GM18511 (cell line): ENCODE results near the gene ADRB2.

Experiments
- ATAC-seq: cut with Tn5 transposase; IDR thresholded peaks from one replicate; pipeline ENCODE4 v1.9.1; 2021; ENCODE audit warnings: mild to moderate bottlenecking, moderate library complexity; ENCODE audit not compliant: unreplicated experiment

Gene ADRB2

DNA sequence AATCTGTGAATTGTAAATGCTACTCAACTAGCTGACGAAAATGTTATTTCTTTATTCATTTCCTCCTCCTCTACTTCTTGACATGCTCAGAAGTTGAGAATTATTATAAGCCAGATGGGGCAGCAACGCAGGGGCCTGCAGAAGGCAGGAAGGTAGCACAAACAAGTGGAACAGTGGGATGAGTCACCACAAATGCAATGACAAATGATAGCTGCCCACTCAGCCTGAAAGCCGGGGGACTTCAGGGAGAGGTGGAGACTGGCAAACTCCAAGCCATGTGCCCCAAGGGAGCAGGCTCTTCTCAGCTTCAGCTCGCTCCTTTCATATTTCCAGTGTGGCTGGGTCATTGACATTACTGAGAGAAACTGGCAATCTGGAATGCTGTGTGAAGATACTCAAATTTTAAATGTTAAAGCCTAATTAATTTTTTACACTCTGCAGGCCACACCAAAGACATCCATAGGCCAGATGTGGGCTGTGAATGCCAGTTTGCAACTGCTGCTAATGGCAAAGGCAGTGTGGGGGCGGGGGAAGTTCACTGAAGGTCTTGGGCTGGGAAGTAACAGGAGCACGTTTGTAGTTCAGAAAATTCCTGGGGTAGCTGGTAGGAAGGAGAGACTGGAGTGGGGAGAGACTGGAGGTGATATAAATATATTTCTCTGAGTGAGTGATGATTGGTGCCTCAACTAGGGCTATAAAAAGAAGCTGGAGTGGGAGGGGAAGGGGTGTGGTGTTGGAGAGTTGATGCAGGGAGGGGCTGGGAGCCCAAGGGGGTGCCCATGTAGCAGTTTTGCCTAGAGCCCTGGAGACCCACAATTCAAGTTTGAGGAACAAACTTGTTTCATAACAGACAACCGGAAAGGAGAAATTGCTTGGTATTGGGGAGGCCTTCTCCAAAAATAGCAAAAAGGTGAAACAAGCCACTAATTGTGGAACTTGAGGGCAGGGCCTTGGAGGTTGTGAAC, 20.8 kb upstream of the ADRB2 start:
- ATAC-seq, result peak; percentile 36

DNA sequence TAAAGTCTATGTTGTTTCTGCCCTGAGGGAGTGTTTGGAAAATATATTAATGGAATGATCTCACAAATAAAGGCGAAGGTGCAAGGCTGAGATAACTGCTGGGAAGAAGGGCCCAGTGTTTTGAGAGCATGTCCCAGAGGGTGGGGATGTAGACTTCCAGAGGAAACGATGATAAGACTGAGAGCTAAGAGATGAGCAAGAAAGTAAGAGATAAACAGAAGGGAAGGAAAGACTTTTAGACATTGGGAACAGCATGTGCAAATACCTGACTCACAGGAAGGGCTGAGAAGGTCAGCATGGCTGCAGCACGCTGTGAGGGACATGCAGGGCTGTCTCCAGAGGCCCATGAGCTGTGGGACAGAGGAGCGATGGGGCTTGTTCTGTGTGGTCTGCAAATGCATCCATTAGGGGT, 19.9 kb upstream of the ADRB2 start:
- no peak for ATAC-seq

DNA sequence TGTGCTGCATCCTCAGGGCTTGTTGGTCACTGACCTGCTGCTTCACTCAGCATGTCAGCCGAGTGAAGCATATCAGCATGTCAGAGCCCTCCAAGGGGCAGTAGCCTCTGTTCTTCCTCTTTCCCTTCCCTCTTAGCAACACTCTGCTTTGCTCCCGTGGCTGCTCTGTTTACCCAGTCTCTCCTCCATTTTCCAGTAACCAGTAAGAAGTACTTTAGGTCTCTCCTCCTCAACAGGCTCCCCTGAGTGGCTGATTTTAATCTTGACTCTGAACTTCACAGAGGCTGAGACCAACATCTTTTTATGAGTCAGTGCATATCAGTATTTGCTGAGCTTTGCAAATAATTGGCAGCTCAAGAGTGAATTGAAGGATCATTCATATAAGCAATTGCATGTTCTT, 18.6 kb upstream of the ADRB2 start:
- ATAC-seq, result no peak

DNA sequence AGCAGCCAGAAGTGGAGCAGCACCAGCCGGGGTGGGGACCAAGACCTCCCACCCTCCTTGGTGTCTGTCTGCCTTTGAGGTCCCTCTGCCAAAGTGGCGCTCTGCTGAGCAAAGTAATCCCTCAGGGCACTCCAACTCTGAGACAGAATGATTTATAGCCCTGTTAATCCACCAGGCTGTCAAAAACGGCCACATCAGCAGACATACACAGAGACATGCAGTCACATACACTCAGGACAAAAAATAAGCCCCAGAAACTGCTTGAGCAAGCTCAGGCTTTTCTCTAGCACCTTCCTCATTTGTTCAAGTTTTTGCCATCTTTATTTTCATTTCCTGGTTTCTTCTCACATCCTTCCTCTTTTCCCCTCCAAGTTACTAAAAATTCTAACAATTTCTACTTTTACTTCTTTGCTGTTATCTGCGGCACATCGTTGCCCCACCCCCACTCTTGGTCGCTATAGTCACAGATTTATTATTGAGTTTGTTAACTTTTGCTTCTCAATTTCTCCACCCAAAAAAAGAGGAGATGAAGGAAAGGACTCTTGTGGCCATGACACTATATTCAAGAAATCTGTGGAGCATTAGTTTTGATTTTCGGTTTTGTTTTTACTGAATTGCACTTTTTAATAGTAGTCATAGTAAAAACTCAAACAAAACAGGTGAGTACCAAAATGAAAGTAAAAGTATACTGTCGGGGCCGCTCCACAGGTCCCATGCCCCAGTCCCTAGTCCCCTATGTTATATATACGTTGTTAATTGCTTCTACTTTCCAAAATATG, 17.4 kb upstream of the ADRB2 start:
- peak; percentile 64 for ATAC-seq

DNA sequence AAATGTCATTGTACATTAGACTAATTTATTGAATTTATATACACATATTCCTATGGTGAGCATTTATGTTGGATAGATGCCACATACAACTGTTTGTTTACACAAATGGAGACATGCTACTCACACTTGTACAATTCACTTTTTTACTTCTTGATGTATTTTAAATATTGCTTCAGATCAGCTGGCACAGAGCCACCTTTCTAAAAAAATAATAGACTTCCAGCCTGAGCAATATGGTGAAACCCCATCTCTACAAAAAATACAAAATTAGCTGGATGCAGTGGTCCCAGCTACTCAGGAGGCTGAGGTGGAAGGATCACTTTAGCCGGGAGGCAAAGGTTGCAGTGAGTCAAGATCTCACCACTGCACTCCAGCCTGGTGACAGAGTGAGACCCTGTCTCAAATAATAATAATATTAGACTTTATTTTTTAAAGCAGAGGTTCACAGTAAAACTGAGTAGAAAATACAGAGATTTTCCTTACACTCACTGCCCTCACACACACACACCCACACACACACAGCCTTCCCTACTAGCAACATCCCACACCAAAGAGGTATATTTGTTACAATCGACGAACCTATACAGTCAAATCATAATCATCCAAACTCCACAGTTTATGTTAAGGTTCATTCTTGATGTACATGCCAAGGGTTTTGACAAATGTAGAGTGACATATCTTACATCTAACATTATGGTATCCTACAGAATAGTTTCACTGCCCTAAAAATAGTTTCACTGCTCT, 16.5 kb upstream of the ADRB2 start:
- no peak for ATAC-seq

DNA sequence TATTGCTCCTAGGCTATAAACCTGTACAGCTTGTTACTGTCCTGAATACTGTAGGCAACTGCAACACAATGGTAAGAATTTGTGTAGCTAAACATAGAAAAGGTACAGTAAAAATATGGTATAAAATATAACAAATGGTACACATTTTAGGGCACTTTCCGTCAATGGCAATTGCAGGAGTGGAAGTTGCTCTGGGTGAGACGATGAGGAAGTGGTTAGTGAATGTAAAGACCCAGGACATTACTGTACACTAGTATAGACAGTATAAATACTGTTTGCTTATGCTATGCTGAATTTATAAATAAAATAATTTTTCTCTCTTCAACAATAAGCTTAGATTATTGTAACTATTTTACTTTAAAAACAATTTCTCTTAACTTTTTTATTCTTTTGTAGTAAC, 15.6 kb upstream of the ADRB2 start:
- ATAC-seq, result no peak

DNA sequence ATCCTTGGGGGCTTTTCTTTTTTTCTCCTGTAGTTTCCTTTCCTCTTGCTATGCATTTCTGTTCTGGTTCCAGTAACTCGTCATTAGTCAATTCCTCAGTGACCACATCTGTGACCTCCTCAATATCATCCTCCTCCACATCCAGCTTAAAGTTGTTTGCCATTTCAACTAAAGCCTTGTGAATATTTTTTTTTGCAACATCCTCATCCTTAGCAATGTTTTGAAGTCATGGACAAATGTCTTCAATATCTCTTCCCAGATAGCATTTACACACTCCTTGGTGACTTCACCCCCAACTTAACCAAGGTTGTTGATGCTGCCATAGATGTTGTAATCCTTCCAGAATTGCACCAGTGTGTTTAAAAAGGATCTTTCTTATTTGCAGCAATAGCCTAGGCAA, 14.7 kb upstream of the ADRB2 start:
- no peak for ATAC-seq

DNA sequence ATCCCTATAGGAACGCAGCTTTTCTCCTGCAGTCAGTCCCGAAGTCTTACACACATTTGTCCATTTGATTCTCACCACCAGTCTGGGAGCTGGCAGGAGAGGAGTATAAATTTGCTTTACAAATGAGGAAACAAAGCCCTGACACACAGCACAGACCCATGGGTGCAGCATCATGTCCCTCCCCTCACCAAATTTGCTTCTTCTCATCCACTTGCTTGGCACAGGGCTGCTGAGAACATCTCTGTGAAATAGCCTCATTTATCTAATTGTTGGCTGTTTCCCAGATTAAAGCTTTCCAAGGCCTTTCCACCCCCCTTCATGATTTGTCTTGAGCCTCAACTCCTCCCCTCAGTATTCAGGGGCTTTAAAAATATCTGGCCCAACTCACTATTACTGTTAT, 11.3 kb upstream of the ADRB2 start:
- no peak for ATAC-seq

DNA sequence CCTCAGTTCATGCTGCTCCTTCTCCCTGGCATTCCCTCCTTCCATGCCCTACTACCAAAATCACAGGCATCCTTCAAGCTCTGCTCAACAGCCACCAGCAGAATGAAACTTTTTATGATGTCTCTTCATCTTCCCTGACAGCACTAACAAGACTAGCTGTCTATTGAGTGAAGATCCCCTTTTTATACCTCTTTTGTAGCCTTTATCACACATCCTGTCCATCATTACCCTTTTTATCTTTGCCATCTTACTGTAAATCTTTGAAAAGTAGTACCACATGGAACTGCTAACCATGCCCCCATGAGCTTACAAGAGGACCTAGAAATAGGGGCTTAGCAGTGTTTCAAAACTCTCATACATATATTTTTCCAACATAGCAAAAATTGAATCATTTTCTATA, 10.8 kb upstream of the ADRB2 start:
- no peak for ATAC-seq

DNA sequence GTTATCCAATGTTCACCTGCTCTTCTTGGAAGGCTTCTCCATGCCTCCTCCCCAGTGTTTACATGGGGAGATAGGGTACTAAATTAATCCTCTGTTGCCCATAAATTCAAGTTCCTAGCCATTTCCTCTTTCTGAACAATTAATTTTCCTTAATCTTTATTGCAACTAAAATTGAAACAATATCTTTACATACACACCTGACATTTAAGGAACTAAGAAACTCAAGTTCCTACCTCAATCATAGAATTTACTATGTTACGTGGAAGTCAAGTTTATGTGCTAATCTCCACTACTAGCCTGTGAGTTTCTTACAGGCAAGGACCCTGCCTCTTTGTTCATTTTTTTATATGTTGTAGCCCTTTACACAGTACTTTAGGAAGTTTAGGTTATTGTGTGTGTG, 10.1 kb upstream of the ADRB2 start:
- ATAC-seq, result no peak

DNA sequence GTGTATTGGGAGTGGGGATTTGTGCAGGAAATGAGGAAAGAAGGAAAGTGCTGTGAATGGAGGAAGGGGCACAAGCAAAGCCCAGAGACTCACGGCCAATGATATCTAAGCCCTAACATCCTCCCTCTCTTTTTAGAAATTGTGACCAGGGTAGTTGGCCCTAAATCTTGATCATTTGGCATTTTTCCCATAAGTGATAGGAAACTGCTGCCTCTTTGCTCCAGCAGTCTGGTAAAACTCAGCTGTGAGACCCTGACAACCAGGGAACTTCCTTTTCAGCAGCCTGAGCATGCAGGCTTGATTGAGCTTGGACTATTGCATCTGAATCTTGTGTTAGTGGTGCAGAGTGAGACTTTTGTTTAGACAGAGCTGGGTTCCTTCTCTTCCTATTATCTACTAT, 9.6 kb upstream of the ADRB2 start:
- no peak for ATAC-seq

DNA sequence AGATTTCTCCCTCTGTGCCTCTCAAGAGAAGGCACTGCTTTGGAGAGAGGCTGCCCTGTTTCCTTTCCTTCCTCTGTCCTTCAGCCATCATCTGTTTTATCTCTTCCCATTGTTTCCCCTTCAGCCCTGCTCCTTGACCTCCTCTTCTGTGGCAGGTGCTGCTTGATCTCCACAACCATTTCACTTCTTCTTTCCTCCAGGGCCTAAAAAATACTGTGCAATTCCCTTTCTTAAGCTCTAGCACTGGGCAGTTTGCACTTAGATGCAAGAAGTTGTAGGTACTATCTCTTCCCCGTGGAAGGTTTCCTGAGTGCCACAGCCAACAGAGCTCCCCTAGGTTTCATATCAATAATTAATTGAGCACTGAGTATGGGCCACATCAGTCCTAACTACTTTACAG, 8.8 kb upstream of the ADRB2 start:
- ATAC-seq, result no peak

DNA sequence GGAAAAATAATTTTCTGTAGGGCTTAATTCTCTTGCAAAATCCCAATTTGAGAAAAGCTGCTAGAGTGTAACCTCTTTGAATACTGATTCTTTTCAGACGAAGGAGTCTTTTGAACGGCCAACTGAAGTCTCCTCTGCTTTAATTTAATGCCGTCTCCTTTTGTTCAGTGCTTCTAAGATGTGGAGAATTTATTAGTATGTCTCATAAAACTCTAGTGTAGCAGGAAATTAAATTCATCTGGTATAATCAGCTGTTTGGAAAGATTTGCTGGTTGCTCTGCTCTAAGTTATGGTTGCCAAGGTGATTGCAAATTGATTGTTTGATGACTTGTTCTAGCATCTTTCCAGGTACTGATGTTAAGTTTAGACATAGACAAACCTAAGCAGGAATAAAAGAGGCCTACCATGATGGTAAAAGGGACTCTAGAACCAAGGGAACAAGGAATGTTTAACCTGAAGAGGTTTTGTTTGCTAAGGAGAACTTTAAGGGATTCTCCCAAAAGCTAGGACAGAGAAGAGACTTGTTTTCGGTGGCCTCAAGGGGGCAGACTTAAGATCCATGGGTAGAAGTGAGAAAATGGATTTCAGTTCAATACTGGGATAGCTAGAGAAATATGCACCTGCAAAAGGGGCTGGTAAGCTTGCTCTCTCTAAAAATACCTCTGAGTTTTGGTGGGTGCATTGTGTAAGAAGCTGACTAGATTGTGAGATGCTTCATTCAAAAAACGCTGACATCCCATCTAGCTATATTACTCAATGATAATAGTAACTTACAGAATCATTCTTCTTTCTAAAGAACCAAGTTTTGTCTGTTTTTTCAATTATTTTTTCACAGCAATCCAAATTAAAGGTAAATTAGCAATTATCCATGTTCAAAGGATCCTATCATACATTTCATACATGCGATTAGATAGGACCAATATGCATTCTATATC, 5.7 kb upstream of the ADRB2 start:
- ATAC-seq, result peak; percentile 60

DNA sequence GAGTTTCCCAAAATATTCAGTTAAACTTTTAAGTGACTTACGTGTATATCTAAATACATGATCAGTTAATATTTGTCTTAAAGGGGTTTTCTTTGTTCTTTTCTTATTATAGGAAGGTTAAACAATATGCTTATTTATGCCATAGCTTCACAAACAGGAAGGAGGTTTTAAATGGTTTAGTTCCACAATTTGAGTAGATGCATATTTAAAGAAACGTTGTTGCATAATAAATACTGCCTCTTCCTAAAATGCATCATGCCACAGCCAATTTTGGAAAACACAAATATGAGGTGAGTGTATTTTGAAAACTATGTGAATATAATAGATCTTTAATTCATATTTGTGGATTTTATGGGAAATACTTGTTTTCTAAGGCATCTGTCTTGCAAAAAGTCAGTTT, 2.5 kb upstream of the ADRB2 start:
- no peak for ATAC-seq

DNA sequence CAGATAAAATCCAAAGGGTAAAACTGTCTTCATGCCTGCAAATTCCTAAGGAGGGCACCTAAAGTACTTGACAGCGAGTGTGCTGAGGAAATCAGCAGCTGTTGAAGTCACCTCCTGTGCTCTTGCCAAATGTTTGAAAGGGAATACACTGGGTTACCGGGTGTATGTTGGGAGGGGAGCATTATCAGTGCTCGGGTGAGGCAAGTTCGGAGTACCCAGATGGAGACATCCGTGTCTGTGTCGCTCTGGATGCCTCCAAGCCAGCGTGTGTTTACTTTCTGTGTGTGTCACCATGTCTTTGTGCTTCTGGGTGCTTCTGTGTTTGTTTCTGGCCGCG, 727 bp upstream of the ADRB2 start:
- no peak for ATAC-seq

DNA sequence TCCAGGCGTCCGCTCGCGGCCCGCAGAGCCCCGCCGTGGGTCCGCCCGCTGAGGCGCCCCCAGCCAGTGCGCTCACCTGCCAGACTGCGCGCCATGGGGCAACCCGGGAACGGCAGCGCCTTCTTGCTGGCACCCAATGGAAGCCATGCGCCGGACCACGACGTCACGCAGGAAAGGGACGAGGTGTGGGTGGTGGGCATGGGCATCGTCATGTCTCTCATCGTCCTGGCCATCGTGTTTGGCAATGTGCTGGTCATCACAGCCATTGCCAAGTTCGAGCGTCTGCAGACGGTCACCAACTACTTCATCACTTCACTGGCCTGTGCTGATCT, 294 bp downstream of the ADRB2 start:
- peak; percentile 27 for ATAC-seq

DNA sequence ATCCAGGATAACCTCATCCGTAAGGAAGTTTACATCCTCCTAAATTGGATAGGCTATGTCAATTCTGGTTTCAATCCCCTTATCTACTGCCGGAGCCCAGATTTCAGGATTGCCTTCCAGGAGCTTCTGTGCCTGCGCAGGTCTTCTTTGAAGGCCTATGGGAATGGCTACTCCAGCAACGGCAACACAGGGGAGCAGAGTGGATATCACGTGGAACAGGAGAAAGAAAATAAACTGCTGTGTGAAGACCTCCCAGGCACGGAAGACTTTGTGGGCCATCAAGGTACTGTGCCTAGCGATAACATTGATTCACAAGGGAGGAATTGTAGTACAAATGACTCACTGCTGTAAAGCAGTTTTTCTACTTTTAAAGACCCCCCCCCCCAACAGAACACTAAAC, 1.3 kb downstream of the ADRB2 start:
- ATAC-seq, result no peak

DNA sequence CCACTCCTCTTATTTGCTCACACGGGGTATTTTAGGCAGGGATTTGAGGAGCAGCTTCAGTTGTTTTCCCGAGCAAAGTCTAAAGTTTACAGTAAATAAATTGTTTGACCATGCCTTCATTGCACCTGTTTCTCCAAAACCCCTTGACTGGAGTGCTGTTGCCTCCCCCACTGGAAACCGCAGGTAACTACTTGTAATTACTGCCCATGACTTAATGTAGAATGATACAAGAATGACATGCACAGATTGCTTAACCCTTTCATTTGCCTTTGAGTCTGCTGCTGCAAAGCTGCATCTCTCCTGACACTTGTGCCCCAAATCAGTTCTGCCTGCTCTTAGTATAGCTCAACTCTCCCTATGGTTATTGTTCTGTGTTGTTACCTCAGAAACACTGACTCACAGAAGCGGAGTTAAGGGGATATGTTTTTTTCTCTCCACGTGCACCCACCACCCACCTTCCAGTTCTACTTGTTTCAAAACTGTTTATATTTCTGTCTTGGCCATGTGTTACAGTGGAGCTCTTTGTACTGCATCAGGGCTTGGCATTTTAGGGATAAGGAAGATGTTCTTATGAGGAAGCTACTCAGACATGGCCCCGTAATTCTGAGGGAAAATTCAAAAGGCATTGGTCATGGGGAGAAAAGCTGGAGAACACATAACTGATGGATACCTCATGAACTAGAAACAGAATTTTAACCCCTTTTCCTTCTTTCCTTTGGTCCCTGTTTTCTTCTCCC, 2.3 kb downstream of the ADRB2 start:
- no peak for ATAC-seq

DNA sequence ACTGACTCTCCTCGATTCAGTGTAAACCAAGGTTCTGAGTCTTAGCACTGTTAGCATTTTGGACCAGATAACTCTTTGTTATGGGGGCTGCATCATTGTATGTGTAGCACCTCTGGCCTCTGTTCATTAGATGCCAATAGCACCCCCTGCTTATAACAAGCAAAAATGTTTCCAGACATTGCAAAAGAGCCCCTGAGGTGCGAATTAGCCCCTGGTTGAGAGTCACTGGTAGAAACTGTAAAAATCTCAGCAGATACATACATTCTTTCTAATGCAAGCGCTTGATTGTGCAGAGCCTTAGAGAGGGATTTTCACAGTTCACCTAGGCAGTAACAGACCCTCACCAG, 2.8 kb downstream of the ADRB2 start:
- ATAC-seq, result no peak

DNA sequence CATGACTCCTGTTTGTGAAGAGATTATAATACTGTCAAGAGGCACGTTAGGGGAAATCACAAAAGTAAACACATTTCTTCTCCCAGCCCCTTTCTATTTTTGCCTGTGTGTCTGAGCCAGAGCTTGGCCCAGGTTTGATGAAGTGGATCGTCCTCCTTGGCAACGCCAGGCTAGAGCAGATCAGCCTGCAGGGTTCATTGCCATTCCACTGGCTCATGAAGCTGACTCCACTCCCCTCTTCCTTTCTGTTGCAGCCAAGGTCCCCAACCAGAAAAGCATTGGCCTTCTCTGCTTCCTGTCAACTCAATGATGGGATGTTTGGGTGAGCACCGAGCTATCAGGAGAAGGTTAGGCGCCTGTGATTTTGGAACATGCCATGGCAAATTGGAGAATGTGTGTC, 3.3 kb downstream of the ADRB2 start:
- no peak for ATAC-seq
